ENCODE data around the gene TNNI2. TPM values are rescaled to one million over a fixed set of nuclear protein-coding genes. Genes with fewer than 3 reads are reported as not detected.
A peak's percentile ranks its signal among the peaks of the same experiment; 100 is the strongest.

TNNI2 gene
- total and polyA plus RNA-seq, 2 donors (not counting 1 experiment from before 2014, with no cell fraction given) = 2.9 to 12.9 TPM

- no peak overlapping the region for H3K9ac ChIP-seq (ENCODE audit: low read length)
- DNase-seq (no peak), ATAC-seq (ENCODE audit: low read depth) (no peak)
- no peak overlapping the region for H3K27ac ChIP-seq (ENCODE audit: low read length in 2 of 2)
- Mint-ChIP-seq H3K4me3 (no peak overlapping the region), H3K27me3 (no peaks in the 10 kb centered on the region), H3K9me3 (ENCODE audit: insufficient read depth) (no peaks in the 10 kb centered on the region), H3K27ac (peak overlapping the region; percentile 56), H3K4me1 (peaks cover 35% of the 10 kb centered on the region)
- TF ChIP-seq EZH2 (IDR thresholded peaks at IDR 0.05; ENCODE audit: borderline replicate concordance, insufficient read depth, low read depth, low read length, poor library complexity, severe bottlenecking) (no peak), CTCF (IDR thresholded peaks at IDR 0.05) (no peak)
- CTCF ChIA-PET = no interaction called here
- WGBS (ENCODE audit: insufficient coverage) = 91% methylated on average over 27 of the region's 27 CpGs
- H3K27me3 ChIP-seq (replicated peaks in 1 of 4; ENCODE audit: control extremely low read depth in 1 of 4, control insufficient read depth in 3 of 4, insufficient read depth in 4 of 4, low read length in 3 of 4) = no peaks in the 10 kb centered on the region
- no peak overlapping the region for H3K4me2 ChIP-seq (replicated peaks; ENCODE audit: low read depth, low read length, poor library complexity, severe bottlenecking)
- H4K20me1 ChIP-seq (ENCODE audit: control insufficient read depth, insufficient read depth, low read length, poor library complexity, severe bottlenecking) = peaks cover 100% of the 10 kb centered on the region
- no peak overlapping the region for H2AFZ ChIP-seq (ENCODE audit: insufficient read depth, low read depth, low read length, poor library complexity, severe bottlenecking)
- POLR2A ChIA-PET = no interaction called here
- H3K4me3 ChIP-seq (ENCODE audit: control extremely low read depth in 1 of 5, extremely low read depth in 1 of 5, insufficient read depth in 1 of 5, low read depth in 2 of 5, low read length in 4 of 5) = no peak overlapping the region
- H3K4me1 ChIP-seq (ENCODE audit: control insufficient read depth in 2 of 2, insufficient read depth in 2 of 2, low read length in 2 of 2) = peaks cover 24 to 61% of the 10 kb centered on the region in 2 donors
- intact Hi-C loops (cut with micrococcal nuclease) = no loop called here
- peaks cover 100% of the 10 kb centered on the region for H3K79me2 ChIP-seq (ENCODE audit: control insufficient read depth, insufficient read depth, low read length)
- H3K9me3 ChIP-seq (ENCODE audit: control extremely low read depth in 1 of 3, control insufficient read depth in 2 of 3, insufficient read depth in 1 of 3, low read length in 2 of 3) = no peaks in the 10 kb centered on the region
- peaks cover 0 to 68% of the 10 kb centered on the region in 2 experiments for H3K36me3 ChIP-seq (replicated peaks in 1 of 2; ENCODE audit: control extremely low read depth in 1 of 2, control insufficient read depth in 1 of 2, extremely low read depth in 1 of 2, insufficient read depth in 2 of 2, low read length in 1 of 2)
These were observed 24.8 kb downstream of the TNNI2 start for GRCh38 chr11:1863352-1864216.

DNA sequence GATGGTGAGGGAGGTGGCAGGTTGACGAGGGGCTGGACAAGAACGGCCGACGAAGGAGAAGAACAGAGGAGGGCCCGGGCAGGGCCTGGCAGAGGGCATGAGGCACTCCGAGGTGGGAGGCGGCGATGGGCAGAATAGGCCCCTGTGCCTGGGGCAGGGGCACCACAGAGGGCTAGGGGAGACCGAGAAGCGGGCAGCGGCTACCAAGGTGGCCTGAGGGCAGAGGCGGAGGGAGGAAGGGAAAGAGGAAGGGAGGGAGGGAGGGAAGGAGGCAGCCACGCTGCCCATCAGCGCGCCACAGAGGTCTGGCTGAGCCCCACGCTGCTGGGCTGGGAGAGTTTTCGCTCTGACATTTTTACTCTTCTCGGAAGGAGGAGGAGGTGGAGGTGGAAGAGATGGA lies 25.4 kb downstream of the TNNI2 start:
- no peaks in the 10 kb centered on the region for H3K9me3 ChIP-seq (ENCODE audit: control extremely low read depth in 1 of 3, control insufficient read depth in 2 of 3, insufficient read depth in 1 of 3, low read length in 2 of 3)
- peaks cover 100% of the 10 kb centered on the region for H3K79me2 ChIP-seq (ENCODE audit: control insufficient read depth, insufficient read depth, low read length)
- intact Hi-C loops (cut with micrococcal nuclease) = no loop called here
- no peak overlapping the region for H3K4me2 ChIP-seq (replicated peaks; ENCODE audit: low read depth, low read length, poor library complexity, severe bottlenecking)
- peaks cover 0 to 62% of the 10 kb centered on the region in 2 experiments for H3K36me3 ChIP-seq (replicated peaks in 1 of 2; ENCODE audit: control extremely low read depth in 1 of 2, control insufficient read depth in 1 of 2, extremely low read depth in 1 of 2, insufficient read depth in 2 of 2, low read length in 1 of 2)
- ChIA-PET POLR2A (no interaction called here), CTCF (no interaction called here)
- no peak overlapping the region for H3K4me3 Mint-ChIP-seq
- no peak overlapping the region for H2AFZ ChIP-seq (ENCODE audit: insufficient read depth, low read depth, low read length, poor library complexity, severe bottlenecking)
- H3K4me1 ChIP-seq (ENCODE audit: control insufficient read depth in 2 of 2, insufficient read depth in 2 of 2, low read length in 2 of 2) = peaks cover 30 to 61% of the 10 kb centered on the region in 2 donors
- H3K4me1 Mint-ChIP-seq = peaks cover 36% of the 10 kb centered on the region
- no peaks in the 10 kb centered on the region for H3K9me3 Mint-ChIP-seq (ENCODE audit: insufficient read depth)
- 92% methylated on average over 18 of the region's 18 CpGs for WGBS (ENCODE audit: insufficient coverage)
- no peak for DNase-seq
- peaks cover 100% of the 10 kb centered on the region for H4K20me1 ChIP-seq (ENCODE audit: control insufficient read depth, insufficient read depth, low read length, poor library complexity, severe bottlenecking)
- H3K9ac ChIP-seq (ENCODE audit: low read length) = no peak overlapping the region
- no peaks in the 10 kb centered on the region for H3K27me3 Mint-ChIP-seq
- no peak overlapping the region for H3K27ac ChIP-seq (ENCODE audit: low read length in 2 of 2)
- ATAC-seq (ENCODE audit: low read depth) = no peak
- peak overlapping the region; percentile 56 for H3K27ac Mint-ChIP-seq
- H3K27me3 ChIP-seq (replicated peaks in 1 of 4; ENCODE audit: control extremely low read depth in 1 of 4, control insufficient read depth in 3 of 4, insufficient read depth in 4 of 4, low read length in 3 of 4) = no peaks in the 10 kb centered on the region
- TF ChIP-seq CTCF (IDR thresholded peaks at IDR 0.05) = no peak
- TF ChIP-seq EZH2 (IDR thresholded peaks at IDR 0.05; ENCODE audit: borderline replicate concordance, insufficient read depth, low read depth, low read length, poor library complexity, severe bottlenecking) = no peak
- H3K4me3 ChIP-seq (ENCODE audit: control extremely low read depth in 1 of 5, extremely low read depth in 1 of 5, insufficient read depth in 1 of 5, low read depth in 2 of 5, low read length in 4 of 5) = no peak overlapping the region
